ENCODE results near the gene SLC6A13.

DNA sequence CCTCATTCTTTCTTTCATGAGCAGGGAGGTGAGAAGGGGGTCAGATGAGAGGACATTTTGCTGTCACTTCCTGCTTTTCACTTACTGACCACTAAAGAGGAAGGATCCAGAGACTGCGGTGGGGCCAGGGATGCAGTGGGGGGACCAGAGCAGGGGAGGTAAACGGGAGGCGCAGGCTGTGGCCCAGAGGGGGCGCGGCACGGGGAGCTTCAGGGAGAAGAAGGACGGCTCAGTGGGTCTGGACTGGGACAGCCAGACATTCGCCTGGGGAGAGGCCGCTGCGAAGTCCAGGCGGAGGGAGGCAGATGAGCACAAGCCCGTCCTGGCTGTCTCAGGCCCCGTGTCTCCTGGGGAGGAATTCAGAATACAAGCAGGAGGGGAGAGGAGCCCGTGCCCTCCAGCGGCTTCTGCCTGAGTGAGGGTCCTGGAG lies 89.9 kb downstream of the SLC6A13 start:
- TF ChIP-seq EZH2phosphoT487 (IDR thresholded peaks at IDR 0.05; ENCODE audit: insufficient read depth, low read depth) (no peak), EZH2 (IDR thresholded peaks at IDR 0.05; ENCODE audit: insufficient read depth, poor library complexity, severe bottlenecking) (no peak)

All from GM23248 (cell line).